Skeletal muscle tissue (tissue), 4 donors: ENCODE data around the gene GRB14. TPM values are rescaled to one million over a fixed set of nuclear protein-coding genes. Genes with fewer than 3 reads are reported as not detected.

Experiments used
- H3K27ac ChIP-seq: one replicate; pipeline ENCODE4 v1.7.0; 2013; ENCODE audit warnings: mild to moderate bottlenecking, low read depth, low read length, inconsistent platforms
- H3K27me3 ChIP-seq, 3 donors: one replicate each; pipeline ENCODE4 v1.7.0; 2013; ENCODE audit warnings: low read length in 3 of 3; ENCODE audit not compliant: control insufficient read depth in 3 of 3, insufficient read depth in 3 of 3
- H3K36me3 ChIP-seq, 3 donors: one replicate each; pipeline ENCODE4 v1.7.0; 2013; ENCODE audit warnings: low read length in 3 of 3; ENCODE audit not compliant: control insufficient read depth in 3 of 3, insufficient read depth in 3 of 3
- H3K4me1 ChIP-seq, 3 donors: one replicate each; pipeline ENCODE4 v1.7.0; 2013; ENCODE audit warnings: low read length in 3 of 3, mild to moderate bottlenecking in 3 of 3; ENCODE audit not compliant: control insufficient read depth in 3 of 3, insufficient read depth in 3 of 3
- H3K4me3 ChIP-seq, 3 donors: one replicate each; pipeline ENCODE4 v1.7.0; 2013; ENCODE audit warnings: low read length in 3 of 3
- H3K9ac ChIP-seq, 3 donors: one replicate each; pipeline ENCODE4 v1.7.0; 2013; ENCODE audit warnings: low read length in 3 of 3, mild to moderate bottlenecking in 3 of 3, moderate library complexity in 2 of 3, low read depth in 1 of 3
- H3K9me3 ChIP-seq, 3 donors: one replicate each; pipeline ENCODE4 v1.7.0; 2013; ENCODE audit warnings: low read length in 3 of 3; ENCODE audit not compliant: control insufficient read depth in 3 of 3
- total RNA-seq: library from RNA; depleted of rRNA; stranded (reverse); fragments of >200 nt; gene quantifications from one replicate; pipeline ENCODE4 v1.2.3, GENCODE V29; 2014
- donor health status: Osteomylitis.

The GRB14 gene
- total RNA-seq, 1 donor from 2014 or later, result 5.7 TPM

- Histone ChIP-seq H3K4me1 (peaks cover 0 to 2% (median 0%) of the 10 kb centered on the region in 3 donors), H3K36me3 (no peaks in the 10 kb centered on the region), H3K27me3 (no peaks in the 10 kb centered on the region), H3K9ac (no peak overlapping the region), H3K9me3 (no peaks in the 10 kb centered on the region), H3K4me3 (no peak overlapping the region), H3K27ac (no peak overlapping the region)
Measured at GRCh38 chr2:164617466-164617865, 3.8 kb downstream of the GRB14 start.

- H3K36me3 ChIP-seq, result no peaks in the 10 kb centered on the region
- no peaks in the 10 kb centered on the region for H3K4me1 ChIP-seq
- no peak overlapping the region for H3K27ac ChIP-seq
- H3K27me3 ChIP-seq, result no peaks in the 10 kb centered on the region
- H3K9ac ChIP-seq, result no peak overlapping the region
- H3K9me3 ChIP-seq, result no peaks in the 10 kb centered on the region
- no peak overlapping the region for H3K4me3 ChIP-seq
Measured at GRCh38 chr2:164613321-164613982, 7.8 kb downstream of the GRB14 start.

- no peaks in the 10 kb centered on the region for H3K36me3 ChIP-seq
- peaks cover 0 to 7% (median 5%) of the 10 kb centered on the region in 3 donors for H3K4me1 ChIP-seq
- H3K27ac ChIP-seq, result no peak overlapping the region
- H3K9me3 ChIP-seq, result no peaks in the 10 kb centered on the region
- H3K9ac ChIP-seq, result no peak overlapping the region
- H3K27me3 ChIP-seq, result no peaks in the 10 kb centered on the region
- H3K4me3 ChIP-seq, result no peak overlapping the region
Measured at GRCh38 chr2:164609790-164610189, 11.5 kb downstream of the GRB14 start.

GRCh38 chr2:164606557-164606956 lies 14.7 kb downstream of the GRB14 start:
- Histone ChIP-seq H3K27ac (no peak overlapping the region), H3K27me3 (no peaks in the 10 kb centered on the region), H3K4me1 (peaks cover 0 to 7% (median 5%) of the 10 kb centered on the region in 3 donors), H3K4me3 (no peak overlapping the region), H3K36me3 (no peaks in the 10 kb centered on the region), H3K9me3 (no peaks in the 10 kb centered on the region), H3K9ac (peak overlapping the region in 1 of 3 donors; percentile 12)

- H3K9me3 ChIP-seq, result no peaks in the 10 kb centered on the region
- H3K4me3 ChIP-seq, result no peak overlapping the region
- H3K27me3 ChIP-seq, result no peaks in the 10 kb centered on the region
- peaks cover 0 to 7% (median 5%) of the 10 kb centered on the region in 3 donors for H3K4me1 ChIP-seq
- H3K9ac ChIP-seq, result no peak overlapping the region
- H3K27ac ChIP-seq, result no peak overlapping the region
- no peaks in the 10 kb centered on the region for H3K36me3 ChIP-seq
Measured at GRCh38 chr2:164605295-164605694, 16.0 kb downstream of the GRB14 start.

- H3K27ac ChIP-seq, result no peak overlapping the region
- no peak overlapping the region for H3K9ac ChIP-seq
- no peaks in the 10 kb centered on the region for H3K4me1 ChIP-seq
- no peaks in the 10 kb centered on the region for H3K36me3 ChIP-seq
- no peaks in the 10 kb centered on the region for H3K27me3 ChIP-seq
- no peaks in the 10 kb centered on the region for H3K9me3 ChIP-seq
- H3K4me3 ChIP-seq, result no peak overlapping the region
Measured at GRCh38 chr2:164600763-164601162, 20.5 kb downstream of the GRB14 start.

- Histone ChIP-seq H3K9me3 (no peaks in the 10 kb centered on the region), H3K27ac (no peak overlapping the region), H3K4me3 (no peak overlapping the region), H3K27me3 (no peaks in the 10 kb centered on the region), H3K9ac (no peak overlapping the region), H3K4me1 (no peaks in the 10 kb centered on the region), H3K36me3 (no peaks in the 10 kb centered on the region)
Measured at GRCh38 chr2:164599954-164600589, 21.2 kb downstream of the GRB14 start.

- no peak overlapping the region for H3K9ac ChIP-seq
- H3K27ac ChIP-seq, result no peak overlapping the region
- H3K9me3 ChIP-seq, result no peaks in the 10 kb centered on the region
- no peaks in the 10 kb centered on the region for H3K36me3 ChIP-seq
- H3K4me3 ChIP-seq, result no peak overlapping the region
- H3K27me3 ChIP-seq, result no peaks in the 10 kb centered on the region
- H3K4me1 ChIP-seq, result no peaks in the 10 kb centered on the region
Measured at GRCh38 chr2:164597983-164598382, 23.3 kb downstream of the GRB14 start.

- H3K4me1 ChIP-seq, result no peaks in the 10 kb centered on the region
- no peaks in the 10 kb centered on the region for H3K36me3 ChIP-seq
- no peak overlapping the region for H3K4me3 ChIP-seq
- no peak overlapping the region for H3K9ac ChIP-seq
- no peaks in the 10 kb centered on the region for H3K27me3 ChIP-seq
- no peak overlapping the region for H3K27ac ChIP-seq
- H3K9me3 ChIP-seq, result no peaks in the 10 kb centered on the region
Measured at GRCh38 chr2:164595031-164595430, 26.3 kb downstream of the GRB14 start.

- no peaks in the 10 kb centered on the region for H3K4me1 ChIP-seq
- H3K27me3 ChIP-seq, result no peaks in the 10 kb centered on the region
- H3K36me3 ChIP-seq, result no peaks in the 10 kb centered on the region
- no peak overlapping the region for H3K4me3 ChIP-seq
- H3K9ac ChIP-seq, result no peak overlapping the region
- H3K9me3 ChIP-seq, result no peaks in the 10 kb centered on the region
- no peak overlapping the region for H3K27ac ChIP-seq
Measured at GRCh38 chr2:164593959-164594358, 27.3 kb downstream of the GRB14 start.
